HepG2 (cell line): ENCODE results near the gene TRIM67. TPM values are rescaled to one million over a fixed set of nuclear protein-coding genes. Genes with fewer than 3 reads are reported as not detected.
A peak's percentile ranks its signal among the peaks of the same experiment; 100 is the strongest.

Experiments
- ATAC-seq: fragments of 200-7000 bp; cut with Tn5 transposase; 3 replicates; pipeline ENCODE4 v1.9.1; 2020; ENCODE audit warnings: mild to moderate bottlenecking, moderate library complexity
- BruUV-seq: library from RNA; stranded (reverse); fragments of 400-500 nt; replicated peaks from 2 replicates; lab custom pipeline; 2021; lab: Mats Ljungman, UMichigan
- CTCF ChIA-PET: fragments of 300-600 bp; formaldehyde crosslinking; extraction: SDS; loops from one replicate; lab custom pipeline; 2021; ENCODE audit warnings: low total read pairs, inconsistent platforms, low intra/inter-chr PET ratio; lab: Yijun Ruan, JAX
- POLR2A ChIA-PET: fragments of 350-600 bp; sonication (Branson Sonifier 250); formaldehyde crosslinking; loops from one replicate; lab custom pipeline; 2020; ENCODE audit warnings: antibody characterized with exemption, inconsistent platforms; lab: Yijun Ruan, JAX
- DNase-seq: peaks from one replicate; pipeline ENCODE4 v3.0.0-alpha.2; 2015; ENCODE audit warnings: low spot score
- FAIRE-seq: peaks from 3 replicates; lab custom pipeline; 2011; peaks lifted over from hg19 to GRCh38; lab: Jason Lieb, UNC
- H2AFZ ChIP-seq: one replicate; pipeline ENCODE4 v1.6.1; 2011; ENCODE audit warnings: low read length, inconsistent platforms
- H3K27ac ChIP-seq: fragments of 300-600 bp; 3 replicates; pipeline ENCODE4 v1.8.0; 2011; ENCODE audit warnings: mixed run types, mild to moderate bottlenecking, mixed read lengths, low read length, inconsistent platforms; ENCODE audit not compliant: insufficient read depth; ENCODE audit errors: extremely low read length
- H3K27me3 ChIP-seq, 2 experiments: fragments of 200-600 bp in 1 of 2; 2 replicates in 1 of 2; 3 replicates in 1 of 2; pipeline versions ENCODE4 v1.6.0 to v1.8.0; 2011; ENCODE audit warnings: low read length in 2 of 2, mild to moderate bottlenecking in 2 of 2, moderate library complexity in 2 of 2, inconsistent platforms in 1 of 2; ENCODE audit not compliant: insufficient read depth in 2 of 2, control insufficient read depth in 1 of 2
- H3K36me3 ChIP-seq, 2 experiments: fragments of 200-600 bp in 1 of 2; replicated peaks in 1 of 2; 2 replicates in 1 of 2; 3 replicates in 1 of 2; pipeline versions ENCODE4 v1.5.1 to v1.8.0; 2011; ENCODE audit warnings: low read length in 2 of 2, inconsistent platforms in 1 of 2; ENCODE audit not compliant: insufficient read depth in 2 of 2, control insufficient read depth in 1 of 2
- H3K4me1 ChIP-seq: 2 replicates; pipeline ENCODE4 v1.5.1; 2012; ENCODE audit warnings: low read length, inconsistent platforms; ENCODE audit not compliant: insufficient read depth
- H3K4me2 ChIP-seq: 2 replicates; pipeline ENCODE4 v1.6.0; 2011; ENCODE audit warnings: low read depth, low read length, inconsistent platforms
- H3K4me3 ChIP-seq, 3 experiments: fragments of 200-600 bp in 1 of 3; sonication (generic), shearing (Covaris generic) in 1 of 3; replicated peaks in 1 of 3; 2 replicates each; pipeline ENCODE4 v1.5.1; 2011 to 2016; ENCODE audit warnings: low read length in 3 of 3, inconsistent platforms in 2 of 3, low read depth in 2 of 3, mild to moderate bottlenecking in 2 of 3, control low read depth in 1 of 3, mixed read lengths in 1 of 3; ENCODE audit not compliant: insufficient read depth in 1 of 3
- H3K79me2 ChIP-seq: one replicate; pipeline ENCODE4 v1.6.1; 2011; ENCODE audit warnings: low read length, inconsistent platforms; ENCODE audit not compliant: insufficient read depth
- H3K9ac ChIP-seq: 2 replicates; pipeline ENCODE4 v1.6.0; 2011; ENCODE audit warnings: mild to moderate bottlenecking, low read depth, low read length, inconsistent platforms; ENCODE audit not compliant: insufficient read depth
- H3K9me3 ChIP-seq: 2 replicates; pipeline ENCODE4 v1.5.1; 2012; ENCODE audit warnings: mild to moderate bottlenecking, low read length
- H4K20me1 ChIP-seq: 2 replicates; pipeline ENCODE4 v1.6.0; 2011; ENCODE audit warnings: inconsistent platforms, mild to moderate bottlenecking, low read length, moderate library complexity; ENCODE audit not compliant: insufficient read depth
- CBX5 ChIP-seq: sonication (generic); formaldehyde crosslinking; IDR thresholded peaks from 2 replicates; pipeline ENCODE4 v1.4.0; 2020; ENCODE audit warnings: missing genetic modification reagents, borderline replicate concordance
- ELF1 ChIP-seq: sonication (generic); formaldehyde crosslinking; IDR thresholded peaks from 2 replicates; pipeline ENCODE4 v1.4.0; 2020; ENCODE audit warnings: missing genetic modification reagents
- ELF4 ChIP-seq: sonication (generic); formaldehyde crosslinking; IDR thresholded peaks from 2 replicates; pipeline ENCODE4 v1.5.0; 2020; ENCODE audit warnings: missing genetic modification reagents, mild to moderate bottlenecking, moderate library complexity, borderline replicate concordance
- ETV5 ChIP-seq: IDR thresholded peaks from 2 replicates; pipeline ENCODE4 v1.6.1; 2018; ENCODE audit warnings: missing biosample characterization, missing genetic modification reagents, inconsistent platforms, borderline replicate concordance
- MIXL1 ChIP-seq: IDR thresholded peaks from 2 replicates; pipeline ENCODE4 v1.6.1; 2016
- SOX6 ChIP-seq, 2 experiments: fragments of 450-650 bp in 1 of 2; sonication (generic) in 1 of 2; formaldehyde crosslinking in 1 of 2; IDR thresholded peaks; 2 replicates each; pipeline versions ENCODE4 v1.4.0 to v1.6.1; 2017 to 2020; ENCODE audit warnings: antibody characterized with exemption in 1 of 2, mild to moderate bottlenecking in 1 of 2, missing genetic modification reagents in 1 of 2
- ZNF296 ChIP-seq: sonication (generic); formaldehyde crosslinking; conservative IDR thresholded peaks from 2 replicates; pipeline ENCODE4 v1.5.0; 2020; ENCODE audit warnings: mild to moderate bottlenecking, missing genetic modification reagents
- ZNF383 ChIP-seq: sonication (generic); formaldehyde crosslinking; IDR thresholded peaks from 2 replicates; pipeline ENCODE4 v1.4.0; 2020; ENCODE audit warnings: missing genetic modification reagents, mild to moderate bottlenecking, borderline replicate concordance
- ZNF460 ChIP-seq: sonication (generic); formaldehyde crosslinking; IDR thresholded peaks from 2 replicates; pipeline ENCODE4 v1.5.1; 2020; ENCODE audit warnings: missing genetic modification reagents, mild to moderate bottlenecking, borderline replicate concordance
- ZNF556 ChIP-seq: sonication (generic); formaldehyde crosslinking; IDR thresholded peaks from 2 replicates; pipeline ENCODE4 v1.4.0; 2020; ENCODE audit warnings: mild to moderate bottlenecking, missing genetic modification reagents, borderline replicate concordance
- ZNF607 ChIP-seq: sonication (generic); formaldehyde crosslinking; IDR thresholded peaks from 2 replicates; pipeline ENCODE4 v1.5.1; 2020; ENCODE audit warnings: missing genetic modification reagents, mild to moderate bottlenecking, borderline replicate concordance
- ZNF746 ChIP-seq: sonication (generic); formaldehyde crosslinking; IDR thresholded peaks from 2 replicates; pipeline ENCODE4 v1.8.0; 2022; ENCODE audit warnings: mild to moderate bottlenecking, missing genetic modification reagents
- ZNF777 ChIP-seq: sonication (generic); formaldehyde crosslinking; IDR thresholded peaks from 2 replicates; pipeline ENCODE4 v1.4.0; 2020; ENCODE audit warnings: missing genetic modification reagents
- WGBS: methylation state at CpG from one replicate; pipeline ENCODE4 v1.1.6; 2017; ENCODE audit warnings: low lambda C conversion rate; 5-methylcytosine and 5-hydroxymethylcytosine counted together
- in situ Hi-C: cut with HindIII; loops from 2 replicates; pipeline ENCODE4 v1.10.0; 2017; ENCODE audit warnings: low pct_unique_long_range_greater_than_20kb; ENCODE audit not compliant: extremely low pct_ligation_motif_present
- intact Hi-C: fragments of 100-400 bp; cut with micrococcal nuclease; formaldehyde crosslinking; loops from one replicate; pipeline ENCODE4 v1.10.0; 2022; ENCODE audit not compliant: unreplicated experiment
- polyA plus RNA-seq, 8 experiments: library from polyadenylated mRNA; depleted of rRNA in 3 of 8; stranded (reverse) in 7 of 8; unstranded in 1 of 8; fragments of >200 nt; fragmentation: Illumina TruSeq in 4 of 8; extraction: Trizol in 4 of 8; gene quantifications; 2 replicates each; pipeline versions ENCODE4 v1.2.1 to v1.2.3, GENCODE V29; 2011 to 2016; ENCODE audit warnings: low read depth in 4 of 8, missing spikeins in 1 of 8, mixed read lengths in 1 of 8; ENCODE audit not compliant: insufficient read depth in 1 of 8
- total RNA-seq, 5 experiments: library from RNA; depleted of rRNA; stranded (reverse); fragments of >200 nt; fragmentation: Illumina TruSeq; extraction: Trizol; gene quantifications; 2 replicates each; pipeline ENCODE4 v1.2.3, GENCODE V29; 2016; ENCODE audit warnings: low read depth in 1 of 5
- TF ChIP-seq, protein P1 (sequence below): sonication (generic); formaldehyde crosslinking; IDR thresholded peaks from 2 replicates; pipeline ENCODE4 v1.4.0; 2020; ENCODE audit warnings: missing genetic modification reagents, borderline replicate concordance
- TF ChIP-seq, protein P2 (sequence below): sonication (generic); formaldehyde crosslinking; IDR thresholded peaks from 2 replicates; pipeline ENCODE4 v1.4.0; 2020; ENCODE audit warnings: missing genetic modification reagents, low read depth, mild to moderate bottlenecking, borderline replicate concordance
- TF ChIP-seq, protein P3 (sequence below): sonication (generic); formaldehyde crosslinking; IDR thresholded peaks from 2 replicates; pipeline ENCODE4 v1.9.0; 2021; ENCODE audit warnings: missing genetic modification reagents, borderline replicate concordance

The TRIM67 gene
- total and polyA plus RNA-seq, 2 of the 13 experiments (the other 11 are each of a cell fraction or from before 2014, with no cell fraction given) = not detected

DNA sequence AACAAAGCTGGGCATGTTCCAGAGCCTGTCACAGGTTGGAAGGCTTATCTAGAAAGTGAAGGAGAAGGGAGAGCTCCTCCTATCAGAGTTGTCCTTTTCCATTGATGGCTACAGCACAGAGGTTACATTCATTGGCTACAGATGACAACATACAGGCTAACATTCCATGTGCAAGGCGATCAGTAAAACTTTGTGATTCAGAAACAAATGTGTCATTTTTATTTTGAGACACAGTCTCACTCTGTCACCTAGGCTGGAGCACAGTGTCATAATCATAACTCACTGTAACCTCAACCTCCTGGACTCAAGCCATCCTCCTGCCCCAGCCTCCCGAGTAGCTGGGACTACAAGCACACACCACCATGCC, 32.6 kb downstream of the TRIM67 start (continued):
- no peak for TF ChIP-seq ZNF383 (CRISPR knock-in tag)
- no peak for TF ChIP-seq ZNF607 (CRISPR knock-in tag)
- TF ChIP-seq, protein P1, sequence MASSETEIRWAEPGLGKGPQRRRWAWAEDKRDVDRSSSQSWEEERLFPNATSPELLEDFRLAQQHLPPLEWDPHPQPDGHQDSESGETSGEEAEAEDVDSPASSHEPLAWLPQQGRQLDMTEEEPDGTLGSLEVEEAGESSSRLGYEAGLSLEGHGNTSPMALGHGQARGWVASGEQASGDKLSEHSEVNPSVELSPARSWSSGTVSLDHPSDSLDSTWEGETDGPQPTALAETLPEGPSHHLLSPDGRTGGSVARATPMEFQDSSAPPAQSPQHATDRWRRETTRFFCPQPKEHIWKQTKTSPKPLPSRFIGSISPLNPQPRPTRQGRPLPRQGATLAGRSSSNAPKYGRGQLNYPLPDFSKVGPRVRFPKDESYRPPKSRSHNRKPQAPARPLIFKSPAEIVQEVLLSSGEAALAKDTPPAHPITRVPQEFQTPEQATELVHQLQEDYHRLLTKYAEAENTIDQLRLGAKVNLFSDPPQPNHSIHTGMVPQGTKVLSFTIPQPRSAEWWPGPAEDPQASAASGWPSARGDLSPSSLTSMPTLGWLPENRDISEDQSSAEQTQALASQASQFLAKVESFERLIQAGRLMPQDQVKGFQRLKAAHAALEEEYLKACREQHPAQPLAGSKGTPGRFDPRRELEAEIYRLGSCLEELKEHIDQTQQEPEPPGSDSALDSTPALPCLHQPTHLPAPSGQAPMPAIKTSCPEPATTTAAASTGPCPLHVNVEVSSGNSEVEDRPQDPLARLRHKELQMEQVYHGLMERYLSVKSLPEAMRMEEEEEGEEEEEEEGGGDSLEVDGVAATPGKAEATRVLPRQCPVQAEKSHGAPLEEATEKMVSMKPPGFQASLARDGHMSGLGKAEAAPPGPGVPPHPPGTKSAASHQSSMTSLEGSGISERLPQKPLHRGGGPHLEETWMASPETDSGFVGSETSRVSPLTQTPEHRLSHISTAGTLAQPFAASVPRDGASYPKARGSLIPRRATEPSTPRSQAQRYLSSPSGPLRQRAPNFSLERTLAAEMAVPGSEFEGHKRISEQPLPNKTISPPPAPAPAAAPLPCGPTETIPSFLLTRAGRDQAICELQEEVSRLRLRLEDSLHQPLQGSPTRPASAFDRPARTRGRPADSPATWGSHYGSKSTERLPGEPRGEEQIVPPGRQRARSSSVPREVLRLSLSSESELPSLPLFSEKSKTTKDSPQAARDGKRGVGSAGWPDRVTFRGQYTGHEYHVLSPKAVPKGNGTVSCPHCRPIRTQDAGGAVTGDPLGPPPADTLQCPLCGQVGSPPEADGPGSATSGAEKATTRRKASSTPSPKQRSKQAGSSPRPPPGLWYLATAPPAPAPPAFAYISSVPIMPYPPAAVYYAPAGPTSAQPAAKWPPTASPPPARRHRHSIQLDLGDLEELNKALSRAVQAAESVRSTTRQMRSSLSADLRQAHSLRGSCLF (CRISPR knock-in tag) = no peak
- TF ChIP-seq ZNF777 = no peak
- TF ChIP-seq, protein P2, sequence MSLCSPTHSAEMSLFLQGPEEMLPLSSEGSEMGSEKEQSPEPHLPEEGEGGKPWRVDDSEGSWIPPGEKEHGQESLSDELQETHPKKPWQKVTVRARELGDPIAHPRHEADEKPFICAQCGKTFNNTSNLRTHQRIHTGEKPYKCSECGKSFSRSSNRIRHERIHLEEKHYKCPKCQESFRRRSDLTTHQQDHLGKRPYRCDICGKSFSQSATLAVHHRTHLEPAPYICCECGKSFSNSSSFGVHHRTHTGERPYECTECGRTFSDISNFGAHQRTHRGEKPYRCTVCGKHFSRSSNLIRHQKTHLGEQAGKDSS = no peak
- no peak for TF ChIP-seq ELF1

DNA sequence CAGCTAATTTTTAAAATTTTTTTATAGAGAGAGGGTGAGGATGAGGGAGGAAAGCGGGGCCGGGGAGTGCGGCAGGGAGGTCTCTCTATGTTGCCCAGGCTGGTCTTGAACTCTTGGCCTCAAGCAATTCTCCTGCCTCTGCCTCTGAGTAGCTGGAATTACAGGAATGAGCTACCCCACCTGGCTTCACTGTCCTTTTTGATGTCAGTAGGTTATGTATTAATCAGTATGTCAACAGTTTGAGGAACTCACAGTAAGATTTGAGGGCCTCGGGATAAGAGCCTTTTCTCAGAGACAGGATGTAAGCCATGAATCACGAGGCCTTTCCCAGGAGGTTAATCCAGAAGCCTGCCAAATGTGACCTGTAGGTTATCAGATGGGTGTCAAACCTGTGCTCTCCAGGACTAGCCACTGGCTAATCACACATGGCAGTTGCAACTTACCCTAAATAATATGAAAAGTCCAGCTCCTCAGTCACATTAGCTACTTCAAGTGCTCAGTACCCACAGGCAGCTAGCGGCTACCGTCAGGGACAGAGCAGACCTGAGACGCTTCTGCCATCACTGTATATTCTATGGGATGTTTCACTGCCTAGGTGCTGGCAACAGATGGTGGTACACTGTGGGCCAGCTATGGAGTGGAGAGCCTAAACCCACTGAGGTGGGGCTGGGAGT, 33.1 kb downstream of the TRIM67 start:
- Histone ChIP-seq H3K79me2 (no peaks in the 10 kb centered on the region), H3K27me3 (peaks cover under 1 to 38% of the 10 kb centered on the region in 2 experiments; a peak in 3 of 5 replicates), H3K27ac (no peak overlapping the region), H3K4me3 (no peak overlapping the region), H3K4me2 (peak overlapping the region; percentile 64), H3K36me3 (no peaks in the 10 kb centered on the region), H2AFZ (no peak overlapping the region), H3K9ac (no peak overlapping the region), H3K4me1 (peaks cover 42% of the 10 kb centered on the region), H4K20me1 (no peaks in the 10 kb centered on the region), H3K9me3 (no peaks in the 10 kb centered on the region)
- ChIA-PET CTCF (no interaction called here), POLR2A (interaction anchor here (1.0 to 1.8 kb wide), 2 partner anchors 16 to 39 kb away, joined by 4 to 6 read pairs; no protein-coding TSS in a partner anchor)
- in situ Hi-C loops (no loop called here), intact Hi-C loops (loop anchor here (1.0 kb wide), 1 partner anchor 33 kb away; the partner anchor contains the start of gene TRIM67)
- peak; percentile 93 for DNase-seq
- peak; percentile 82 for ATAC-seq
- FAIRE-seq = peak; percentile 95
- BruUV-seq = no TSS peak
- WGBS = 0% methylated on average over 5 of the region's 8 CpGs
- no peak for TF ChIP-seq ZNF746 (CRISPR knock-in tag)
- TF ChIP-seq ZNF556 = no peak; the same call in 1 of the 2 replicates
- no peak for TF ChIP-seq ZNF460
- no peak for TF ChIP-seq ZNF296 (CRISPR knock-in tag)
- peak; percentile 95 for TF ChIP-seq ETV5 (CRISPR knock-in tag)
- no peak for TF ChIP-seq CBX5 (CRISPR knock-in tag)
- TF ChIP-seq SOX6 (IDR thresholded peaks at IDR 0.05) = no peak
- peak; percentile 89 for TF ChIP-seq SOX6 (CRISPR knock-in tag; IDR thresholded peaks at IDR 0.05)
- TF ChIP-seq ELF4 (CRISPR knock-in tag) = no peak
- peak; percentile 98 for TF ChIP-seq MIXL1
- TF ChIP-seq, protein P3, sequence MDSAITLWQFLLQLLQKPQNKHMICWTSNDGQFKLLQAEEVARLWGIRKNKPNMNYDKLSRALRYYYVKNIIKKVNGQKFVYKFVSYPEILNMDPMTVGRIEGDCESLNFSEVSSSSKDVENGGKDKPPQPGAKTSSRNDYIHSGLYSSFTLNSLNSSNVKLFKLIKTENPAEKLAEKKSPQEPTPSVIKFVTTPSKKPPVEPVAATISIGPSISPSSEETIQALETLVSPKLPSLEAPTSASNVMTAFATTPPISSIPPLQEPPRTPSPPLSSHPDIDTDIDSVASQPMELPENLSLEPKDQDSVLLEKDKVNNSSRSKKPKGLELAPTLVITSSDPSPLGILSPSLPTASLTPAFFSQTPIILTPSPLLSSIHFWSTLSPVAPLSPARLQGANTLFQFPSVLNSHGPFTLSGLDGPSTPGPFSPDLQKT (CRISPR knock-in tag) = no peak
